Measurements from ENCODE around the gene PLCXD3.

Gene PLCXD3

GRCh38 chr5:41511241-41511640 is 840 bp upstream of the PLCXD3 start:
- no peak for DNase-seq (ENCODE audit: low read depth)
- TF ChIP-seq, protein P1, sequence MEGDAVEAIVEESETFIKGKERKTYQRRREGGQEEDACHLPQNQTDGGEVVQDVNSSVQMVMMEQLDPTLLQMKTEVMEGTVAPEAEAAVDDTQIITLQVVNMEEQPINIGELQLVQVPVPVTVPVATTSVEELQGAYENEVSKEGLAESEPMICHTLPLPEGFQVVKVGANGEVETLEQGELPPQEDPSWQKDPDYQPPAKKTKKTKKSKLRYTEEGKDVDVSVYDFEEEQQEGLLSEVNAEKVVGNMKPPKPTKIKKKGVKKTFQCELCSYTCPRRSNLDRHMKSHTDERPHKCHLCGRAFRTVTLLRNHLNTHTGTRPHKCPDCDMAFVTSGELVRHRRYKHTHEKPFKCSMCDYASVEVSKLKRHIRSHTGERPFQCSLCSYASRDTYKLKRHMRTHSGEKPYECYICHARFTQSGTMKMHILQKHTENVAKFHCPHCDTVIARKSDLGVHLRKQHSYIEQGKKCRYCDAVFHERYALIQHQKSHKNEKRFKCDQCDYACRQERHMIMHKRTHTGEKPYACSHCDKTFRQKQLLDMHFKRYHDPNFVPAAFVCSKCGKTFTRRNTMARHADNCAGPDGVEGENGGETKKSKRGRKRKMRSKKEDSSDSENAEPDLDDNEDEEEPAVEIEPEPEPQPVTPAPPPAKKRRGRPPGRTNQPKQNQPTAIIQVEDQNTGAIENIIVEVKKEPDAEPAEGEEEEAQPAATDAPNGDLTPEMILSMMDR (conservative IDR thresholded peaks at IDR 0.05; ENCODE audit: low read depth, low read length), result no peak
- H3K4me3 ChIP-seq (ENCODE audit: low read depth, low read length), result no peak overlapping the region

- no peak for DNase-seq (ENCODE audit: low read depth)
- TF ChIP-seq, protein P1 (conservative IDR thresholded peaks at IDR 0.05; ENCODE audit: low read depth, low read length), result no peak
- peak overlapping the region; percentile 36 for H3K4me3 ChIP-seq (ENCODE audit: low read depth, low read length)
These were observed 814 bp downstream of the PLCXD3 start for GRCh38 chr5:41509399-41510175.

DNA sequence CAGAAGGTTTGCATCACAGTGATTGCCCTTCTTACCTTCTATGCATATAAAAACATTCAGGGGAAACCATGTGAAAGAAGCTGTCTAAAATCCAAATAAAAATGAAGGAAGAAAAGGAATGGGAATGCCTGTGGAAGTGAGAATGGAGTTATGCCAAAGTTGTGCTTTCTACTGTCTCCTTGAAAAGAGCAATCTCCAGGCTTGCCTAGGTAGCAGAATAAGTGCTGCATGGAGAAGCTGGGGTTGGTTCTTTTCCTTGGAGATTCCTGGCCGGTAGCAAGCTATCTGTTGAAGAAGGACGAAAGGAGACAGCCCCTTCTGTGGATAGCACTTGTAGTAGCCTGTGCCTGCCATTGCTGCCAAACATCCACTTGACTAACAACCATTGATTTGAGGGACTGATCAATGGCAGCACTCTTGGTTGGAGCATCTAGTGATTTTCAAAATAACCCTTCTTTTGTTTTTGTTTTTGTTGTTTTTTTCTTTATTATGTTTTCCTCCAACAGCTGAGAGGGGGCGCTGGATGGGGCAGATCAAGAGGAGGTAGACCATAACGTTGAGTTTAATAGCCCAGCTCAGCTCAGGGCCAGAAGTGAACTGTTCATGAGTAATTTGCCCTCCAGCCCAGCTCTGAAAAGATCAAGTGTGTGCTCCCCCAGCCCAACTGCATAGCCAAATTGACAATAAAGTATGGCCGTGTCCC is 1.6 kb downstream of the PLCXD3 start:
- no peak overlapping the region for H3K4me3 ChIP-seq (ENCODE audit: low read depth, low read length)
- no peak for DNase-seq (ENCODE audit: low read depth)

DNA sequence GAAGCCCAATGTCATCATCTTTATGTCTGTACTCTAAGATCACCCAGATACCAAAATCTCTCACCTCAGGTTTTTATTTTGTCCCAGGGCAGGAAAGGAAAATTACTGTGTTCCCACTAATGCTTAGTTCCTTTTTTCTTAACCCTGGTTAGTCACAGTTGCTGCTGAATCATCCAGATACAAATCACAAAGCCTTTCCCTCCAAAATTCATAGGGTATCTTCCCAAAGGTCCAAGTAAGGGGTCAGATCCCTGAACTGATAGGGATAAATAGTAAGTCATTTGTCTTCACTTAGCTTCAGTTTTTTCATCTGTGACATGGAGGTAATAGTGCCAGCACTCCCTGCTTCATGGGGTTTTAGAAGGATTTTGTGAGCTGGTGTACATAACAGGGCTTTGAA is 2.2 kb downstream of the PLCXD3 start:
- DNase-seq (ENCODE audit: low read depth), result no peak
- H3K4me3 ChIP-seq (ENCODE audit: low read depth, low read length), result no peak overlapping the region
- TF ChIP-seq, protein P1 (conservative IDR thresholded peaks at IDR 0.05; ENCODE audit: low read depth, low read length), result no peak

More for the DNA sequence above, 1.6 kb downstream of the PLCXD3 start:
- TF ChIP-seq, protein P1 (conservative IDR thresholded peaks at IDR 0.05; ENCODE audit: low read depth, low read length), result no peak

DNA sequence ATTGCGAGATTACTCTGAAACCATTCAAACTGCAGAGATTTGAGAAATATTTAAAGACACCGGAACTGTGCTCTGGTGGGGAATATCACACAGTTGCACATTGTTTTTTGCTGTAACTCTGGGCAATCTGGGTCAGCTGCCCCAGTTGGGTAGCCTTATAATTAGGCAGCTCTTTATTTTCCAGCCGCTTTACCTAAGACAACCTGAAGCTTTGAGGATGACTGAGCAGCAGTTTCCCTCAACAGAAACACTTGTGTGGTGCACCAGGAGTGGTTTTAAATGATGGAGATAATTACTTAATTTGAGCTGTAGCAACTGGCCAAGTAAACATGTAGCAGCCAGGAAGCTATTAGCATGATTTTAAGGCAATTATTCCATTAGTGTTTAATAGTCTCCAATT is 2.9 kb downstream of the PLCXD3 start:
- H3K4me3 ChIP-seq (ENCODE audit: low read depth, low read length), result no peak overlapping the region

DNA sequence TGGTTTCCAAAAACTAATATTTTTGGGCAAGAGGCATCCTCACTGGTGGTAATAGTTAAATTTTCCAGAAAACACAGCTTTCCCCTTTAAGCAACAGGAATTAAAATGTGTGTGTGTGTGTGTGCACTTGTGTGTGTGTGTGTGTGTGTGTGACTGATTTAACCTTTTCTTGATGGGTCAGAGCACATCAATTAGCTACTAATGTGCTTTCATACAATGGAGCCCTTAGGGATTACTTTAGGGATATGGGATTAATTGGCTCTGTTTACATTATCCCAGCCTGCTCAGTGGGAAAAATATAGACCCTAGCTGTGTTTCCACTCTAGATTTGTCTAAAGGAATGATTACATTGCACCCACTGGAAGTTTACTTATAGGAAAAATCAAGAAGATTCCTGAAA is 6.5 kb downstream of the PLCXD3 start:
- no peak overlapping the region for H3K4me3 ChIP-seq (ENCODE audit: low read depth, low read length)
- no peak for DNase-seq (ENCODE audit: low read depth)
- TF ChIP-seq, protein P1 (conservative IDR thresholded peaks at IDR 0.05; ENCODE audit: low read depth, low read length), result no peak

More for the DNA sequence above, 2.9 kb downstream of the PLCXD3 start:
- TF ChIP-seq, protein P1 (conservative IDR thresholded peaks at IDR 0.05; ENCODE audit: low read depth, low read length), result no peak
- no peak for DNase-seq (ENCODE audit: low read depth)

All from choroid plexus epithelial cell (primary cell).